Gastrocnemius medialis (tissue), 4 donors: ENCODE results near the gene MANSC1. TPM values are rescaled to one million over a fixed set of nuclear protein-coding genes. Genes with fewer than 3 reads are reported as not detected.

Source experiments
- ATAC-seq, 2 donors: fragments of 150-250 bp; one replicate each; pipeline ENCODE4 v1.9.1; 2016
- DNase-seq, 2 donors: peaks; one replicate each; pipeline ENCODE4 v3.0.0-alpha.2; 2019
- H3K27ac ChIP-seq, 4 donors: fragments of 200-600 bp; sonication (generic); 1 replicate in 1 of 4; 2 replicates in 3 of 4; pipeline ENCODE4 v1.5.1; 2016 to 2018; ENCODE audit warnings: mild to moderate bottlenecking in 2 of 4, moderate library complexity in 1 of 4
- H3K27me3 ChIP-seq, 3 donors: fragments of 200-600 bp; sonication (generic) in 2 of 3; 1 replicate in 1 of 3; 2 replicates in 2 of 3; pipeline versions ENCODE4 v1.5.1 to v1.6.0; 2016 to 2019; ENCODE audit warnings: mild to moderate bottlenecking in 1 of 3, moderate library complexity in 1 of 3
- H3K36me3 ChIP-seq, 2 donors: fragments of 200-600 bp; sonication (generic) in 1 of 2; one replicate each; pipeline ENCODE4 v1.5.1; 2017 to 2018
- H3K4me1 ChIP-seq, 2 donors: fragments of 200-600 bp; sonication (generic) in 1 of 2; one replicate each; pipeline ENCODE4 v1.5.1; 2016 to 2017; ENCODE audit warnings: mild to moderate bottlenecking in 2 of 2
- H3K4me3 ChIP-seq, 4 donors: fragments of 200-600 bp; sonication (generic) in 3 of 4; 1 replicate in 1 of 4; 2 replicates in 3 of 4; pipeline ENCODE4 v1.5.1; 2016 to 2019; ENCODE audit warnings: mild to moderate bottlenecking in 2 of 4
- H3K9me3 ChIP-seq, 3 donors: fragments of 200-600 bp; sonication (generic) in 2 of 3; 1 replicate in 1 of 3; 2 replicates in 2 of 3; pipeline ENCODE4 v1.5.1; 2016 to 2019
- POLR2A ChIP-seq, 2 donors: fragments of 450-650 bp; IDR thresholded peaks; one replicate each; pipeline ENCODE4 v1.6.1; 2017; ENCODE audit warnings: antibody characterized with exemption in 2 of 2, mild to moderate bottlenecking in 2 of 2, moderate library complexity in 2 of 2
- in situ Hi-C, 4 donors: fragments of 200-750 bp; cut with MboI; loops; one replicate each; pipeline versions ENCODE4 v1.15.0 to v1.8.0; 2017; ENCODE audit warnings: low sequenced_read_pairs in 4 of 4
- intact Hi-C: fragments of 100-400 bp; cut with DNase I; formaldehyde crosslinking; loops from one replicate; pipeline ENCODE4 v1.15.1; 2023; ENCODE audit warnings: low total_unique reads
- total RNA-seq, 4 donors: library from RNA; depleted of rRNA; stranded (reverse); fragments of >200 nt; gene quantifications; one replicate each; pipeline versions ENCODE4 v1.1.0 to v1.2.3, GENCODE V29; 2016
- TF ChIP-seq, protein P1 (sequence below), 5 experiments: fragments of 450-650 bp in 3 of 5; fragments of 200-600 bp in 2 of 5; sonication (generic) in 2 of 5; IDR thresholded peaks in 4 of 5; conservative IDR thresholded peaks in 1 of 5; 1 replicate in 4 of 5; 2 replicates in 1 of 5; pipeline ENCODE4 v1.5.1; 2016 to 2019; ENCODE audit warnings: antibody characterized with exemption in 5 of 5, mild to moderate bottlenecking in 3 of 5, moderate library complexity in 3 of 5

The MANSC1 gene
- total RNA-seq, 4 donors from 2014 or later: 1.4 to 4.7 (median 3.5) TPM

DNA sequence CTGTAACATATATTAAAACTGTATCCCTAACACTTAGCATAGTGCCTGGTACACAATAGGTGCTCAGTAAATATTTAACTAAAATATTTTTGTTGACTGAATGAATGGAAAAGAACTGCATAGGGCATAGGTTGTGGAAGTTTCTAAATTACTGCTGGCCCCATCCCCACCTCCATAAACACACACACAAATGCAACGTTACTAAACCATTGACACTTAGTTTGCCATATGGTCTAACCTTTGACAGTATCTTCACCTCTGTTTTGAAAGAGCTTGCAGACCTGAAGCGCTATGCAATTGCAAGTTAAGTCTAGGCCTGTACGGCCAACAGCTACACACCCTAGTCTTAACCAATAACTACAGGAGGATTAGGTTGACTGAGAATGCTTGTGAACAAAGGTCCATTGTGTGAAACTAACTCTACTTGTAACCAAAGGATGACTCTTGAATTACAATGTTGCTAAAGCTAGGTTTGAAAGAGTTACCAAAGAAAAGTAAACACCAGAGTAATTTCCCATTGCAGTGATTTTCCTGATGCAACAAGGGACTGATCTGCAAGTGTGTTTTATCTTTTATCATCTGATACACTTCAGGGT, 924 bp upstream of the MANSC1 start:
- intact Hi-C loops: loop anchor here (10.0 kb wide), 1 partner anchor 1626 kb away; the partner anchor contains the start of gene YBX3
- Histone ChIP-seq H3K4me1 (peaks cover 6 to 8% of the 10 kb centered on the region in 2 donors), H3K4me3 (no peak overlapping the region), H3K27me3 (peaks cover 0 to 16% (median 0%) of the 10 kb centered on the region in 3 donors), H3K36me3 (no peaks in the 10 kb centered on the region), H3K27ac (peak overlapping the region in 1 of 4 donors; percentile 68), H3K9me3 (no peaks in the 10 kb centered on the region)
- ATAC-seq (no peak), DNase-seq (no peak)
- in situ Hi-C loops: loop anchor here in 1 of 4 donors (25.0 kb wide), 1 partner anchor 361 kb away; the partner anchor contains the start of gene CDKN1B
- TF ChIP-seq, protein P1, sequence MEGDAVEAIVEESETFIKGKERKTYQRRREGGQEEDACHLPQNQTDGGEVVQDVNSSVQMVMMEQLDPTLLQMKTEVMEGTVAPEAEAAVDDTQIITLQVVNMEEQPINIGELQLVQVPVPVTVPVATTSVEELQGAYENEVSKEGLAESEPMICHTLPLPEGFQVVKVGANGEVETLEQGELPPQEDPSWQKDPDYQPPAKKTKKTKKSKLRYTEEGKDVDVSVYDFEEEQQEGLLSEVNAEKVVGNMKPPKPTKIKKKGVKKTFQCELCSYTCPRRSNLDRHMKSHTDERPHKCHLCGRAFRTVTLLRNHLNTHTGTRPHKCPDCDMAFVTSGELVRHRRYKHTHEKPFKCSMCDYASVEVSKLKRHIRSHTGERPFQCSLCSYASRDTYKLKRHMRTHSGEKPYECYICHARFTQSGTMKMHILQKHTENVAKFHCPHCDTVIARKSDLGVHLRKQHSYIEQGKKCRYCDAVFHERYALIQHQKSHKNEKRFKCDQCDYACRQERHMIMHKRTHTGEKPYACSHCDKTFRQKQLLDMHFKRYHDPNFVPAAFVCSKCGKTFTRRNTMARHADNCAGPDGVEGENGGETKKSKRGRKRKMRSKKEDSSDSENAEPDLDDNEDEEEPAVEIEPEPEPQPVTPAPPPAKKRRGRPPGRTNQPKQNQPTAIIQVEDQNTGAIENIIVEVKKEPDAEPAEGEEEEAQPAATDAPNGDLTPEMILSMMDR (IDR thresholded peaks at IDR 0.05 in 4 of 5, conservative IDR thresholded peaks at IDR 0.05 in 1 of 5): no peak
- no peak for TF ChIP-seq POLR2A (IDR thresholded peaks at IDR 0.05)

DNA sequence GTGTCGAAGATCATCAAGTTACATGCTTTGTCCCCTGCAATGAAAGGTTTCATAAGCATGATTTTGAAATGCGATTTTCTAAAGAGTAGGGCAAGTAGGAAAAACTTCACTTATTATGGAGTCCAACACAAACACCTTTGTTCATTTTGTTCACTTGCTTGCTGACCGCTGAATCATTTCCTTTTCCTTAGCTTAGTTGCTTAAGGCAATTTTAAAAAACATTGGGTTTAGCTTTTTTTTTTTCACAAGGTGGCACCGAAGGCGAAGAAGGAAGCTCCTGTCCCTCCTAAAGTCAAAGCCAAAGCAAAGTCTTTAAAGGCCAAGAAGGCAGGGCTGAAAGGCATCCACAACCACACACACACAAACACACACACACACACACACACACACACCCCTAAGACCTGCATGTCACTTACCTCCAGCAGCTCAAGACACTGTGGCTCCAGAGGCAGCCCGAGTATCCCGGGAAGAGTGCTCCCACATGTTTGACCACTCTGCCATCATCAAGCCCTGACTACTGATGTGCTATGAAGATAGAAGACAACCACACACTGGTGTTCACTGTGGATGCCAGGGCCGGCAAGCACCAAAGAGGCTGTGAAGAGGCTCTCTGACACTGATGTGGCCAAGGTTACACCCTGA, 11.4 kb downstream of the MANSC1 start:
- peak overlapping the region; percentile 31 to 65 (median 59) for H3K27ac ChIP-seq
- in situ Hi-C loops: loop anchor here in 3 of 4 donors (25.0 kb wide), 3 partner anchors 251 to 776 kb away; no protein-coding TSS in a partner anchor
- no peaks in the 10 kb centered on the region for H3K27me3 ChIP-seq
- TF ChIP-seq POLR2A (IDR thresholded peaks at IDR 0.05): no peak
- TF ChIP-seq, protein P1 (IDR thresholded peaks at IDR 0.05 in 4 of 5, conservative IDR thresholded peaks at IDR 0.05 in 1 of 5): no peak
- H3K36me3 ChIP-seq: no peaks in the 10 kb centered on the region
- no peak for ATAC-seq
- intact Hi-C loops: no loop called here
- peaks cover 0 to 6% of the 10 kb centered on the region in 2 donors for H3K4me1 ChIP-seq
- no peak for DNase-seq
- no peaks in the 10 kb centered on the region for H3K9me3 ChIP-seq
- peak overlapping the region in 1 of 4 donors; percentile 11 for H3K4me3 ChIP-seq

DNA sequence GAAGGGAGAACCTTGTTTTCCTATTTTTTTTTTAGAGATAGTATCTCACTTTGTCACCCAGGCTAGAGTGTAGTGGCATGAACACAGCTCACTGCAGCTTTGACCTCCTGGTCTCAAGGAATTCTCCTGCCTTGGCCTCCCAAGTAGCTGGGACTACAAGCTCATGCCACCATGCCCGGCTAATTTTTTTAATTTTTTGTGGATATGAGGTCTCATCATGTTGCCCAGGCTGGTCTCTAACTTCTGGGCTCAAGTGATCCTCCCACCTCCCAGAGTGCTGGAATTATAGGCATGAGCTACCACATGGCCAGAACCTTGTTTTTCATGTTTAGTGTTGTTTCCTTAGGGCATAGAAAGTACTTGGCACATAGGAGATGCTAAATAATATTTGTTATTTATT, 13.5 kb downstream of the MANSC1 start:
- in situ Hi-C loops: loop anchor here in 3 of 4 donors (25.0 kb wide), 3 partner anchors 249 to 774 kb away; no protein-coding TSS in a partner anchor
- Histone ChIP-seq H3K9me3 (no peaks in the 10 kb centered on the region), H3K27ac (no peak overlapping the region), H3K4me1 (peaks cover 0 to 6% of the 10 kb centered on the region in 2 donors), H3K27me3 (no peaks in the 10 kb centered on the region), H3K4me3 (no peak overlapping the region), H3K36me3 (no peaks in the 10 kb centered on the region)
- intact Hi-C loops: no loop called here
- DNase-seq: no peak
- ATAC-seq: no peak
- TF ChIP-seq, protein P1 (IDR thresholded peaks at IDR 0.05 in 4 of 5, conservative IDR thresholded peaks at IDR 0.05 in 1 of 5): no peak
- no peak for TF ChIP-seq POLR2A (IDR thresholded peaks at IDR 0.05)

DNA sequence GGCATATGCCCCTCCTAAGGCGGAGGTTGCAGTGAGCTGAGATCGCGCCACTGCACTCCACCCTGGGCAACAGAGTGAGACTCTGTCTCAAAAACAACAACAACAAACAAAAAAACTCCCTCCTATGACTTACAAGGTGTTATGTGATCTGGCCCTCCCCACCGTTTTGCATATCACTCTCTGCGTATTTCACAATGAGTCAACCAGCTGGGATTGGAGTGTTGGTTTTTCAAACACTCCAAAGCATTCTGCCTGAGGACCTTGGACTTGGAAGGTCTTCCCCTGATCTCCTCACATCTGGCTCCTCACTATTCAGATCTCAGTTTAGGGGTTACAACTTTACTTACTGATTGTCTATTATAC, 14.0 kb downstream of the MANSC1 start:
- ATAC-seq (no peak), DNase-seq (no peak)
- peaks cover 0 to 6% of the 10 kb centered on the region in 2 donors for H3K4me1 ChIP-seq
- intact Hi-C loops: no loop called here
- H3K27me3 ChIP-seq: no peaks in the 10 kb centered on the region
- no peaks in the 10 kb centered on the region for H3K9me3 ChIP-seq
- TF ChIP-seq, protein P1 (IDR thresholded peaks at IDR 0.05 in 4 of 5, conservative IDR thresholded peaks at IDR 0.05 in 1 of 5): no peak
- no peak for TF ChIP-seq POLR2A (IDR thresholded peaks at IDR 0.05)
- H3K27ac ChIP-seq: no peak overlapping the region
- no peak overlapping the region for H3K4me3 ChIP-seq
- no peaks in the 10 kb centered on the region for H3K36me3 ChIP-seq
- in situ Hi-C loops: loop anchor here in 3 of 4 donors (25.0 kb wide), 3 partner anchors 249 to 774 kb away; no protein-coding TSS in a partner anchor
